ENCODE data around the gene PACS1.

The PACS1 gene

GRCh38 chr11:66289548-66290329 is 219.7 kb downstream of the PACS1 start:
- peak; percentile 64 for DNase-seq (ENCODE audit: low read depth)

GRCh38 chr11:66290330-66290621 is 220.2 kb downstream of the PACS1 start:
- DNase-seq (ENCODE audit: low read depth) = no peak

- no peak for DNase-seq (ENCODE audit: low read depth)
These were observed 221.2 kb downstream of the PACS1 start for GRCh38 chr11:66291303-66291705.

GRCh38 chr11:66291706-66292542 is 221.9 kb downstream of the PACS1 start, which contains the start of gene TMEM151A:
TSS of gene TMEM151A (plus strand) at chr11:66291894. CDS start at chr11:66292014, 120 bp downstream.
- DNase-seq (ENCODE audit: low read depth) = no peak

- no peak for DNase-seq (ENCODE audit: low read depth)
These were observed 222.7 kb downstream of the PACS1 start for GRCh38 chr11:66292543-66293332.

- no peak for DNase-seq (ENCODE audit: low read depth)
These were observed 223.3 kb downstream of the PACS1 start for GRCh38 chr11:66293352-66293751.

- DNase-seq (ENCODE audit: low read depth) = no peak
These were observed 223.9 kb downstream of the PACS1 start for GRCh38 chr11:66293777-66294625.
